Hepatocyte (in vitro differentiated cells): Measurements from ENCODE around the gene SLC1A1.

ENCODE experiments used
- EZH2 ChIP-seq: fragments of 200-600 bp; sonication (generic); IDR thresholded peaks from 2 replicates; pipeline ENCODE4 v1.6.1; 2016; ENCODE audit warnings: antibody characterized with exemption, mild to moderate bottlenecking, borderline replicate concordance
- EZH2phosphoT487 ChIP-seq: fragments of 200-600 bp; sonication (generic); IDR thresholded peaks from one replicate; pipeline ENCODE4 v1.6.1; 2018; ENCODE audit warnings: antibody characterized with exemption, mild to moderate bottlenecking, low read depth, moderate library complexity; ENCODE audit not compliant: unreplicated experiment, severe bottlenecking
- TF ChIP-seq, protein P1 (sequence below): fragments of 200-600 bp; sonication (generic); IDR thresholded peaks from 2 replicates; pipeline ENCODE4 v1.5.1; 2016; ENCODE audit warnings: antibody characterized with exemption, mild to moderate bottlenecking; ENCODE audit not compliant: poor library complexity

DNA sequence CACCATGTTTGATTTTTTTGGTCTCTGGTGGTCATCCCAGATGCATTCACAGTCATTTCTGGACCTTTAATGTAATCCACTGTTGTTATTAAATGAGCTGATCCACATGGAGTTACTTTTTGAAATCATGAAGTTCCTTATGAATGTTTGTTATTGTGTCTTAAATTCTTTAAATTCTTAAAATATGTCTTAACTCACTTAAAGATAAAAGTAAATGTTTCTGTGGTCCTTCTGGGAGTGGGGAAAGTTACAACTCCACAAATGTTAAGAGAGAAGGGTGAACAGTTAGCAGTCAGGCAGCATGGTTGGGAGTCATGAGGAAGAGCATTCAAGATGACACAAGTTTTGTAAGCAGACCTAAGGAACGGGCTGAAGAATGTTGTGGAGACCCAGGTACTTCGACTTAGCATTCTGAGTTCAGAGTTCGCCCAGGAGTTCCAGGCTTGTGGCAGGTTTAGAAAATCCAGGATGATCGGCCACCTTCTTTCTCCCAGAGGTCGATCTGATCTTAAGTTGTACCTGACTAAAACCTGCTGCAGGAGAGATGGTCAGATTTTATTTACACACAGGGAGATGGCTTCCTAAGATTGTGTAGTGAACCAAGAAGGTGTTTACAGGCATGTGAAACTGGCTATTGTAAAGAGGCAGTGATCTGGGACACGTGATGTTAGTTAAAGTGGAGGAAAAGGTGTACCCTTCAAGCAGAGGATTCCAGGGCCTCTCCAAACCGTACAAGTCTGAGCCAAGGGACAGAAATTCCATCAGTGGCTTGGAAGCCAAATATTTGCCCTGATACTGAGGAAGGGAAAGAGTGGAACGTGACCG, 17.2 kb downstream of the SLC1A1 start:
- TF ChIP-seq, protein P1, sequence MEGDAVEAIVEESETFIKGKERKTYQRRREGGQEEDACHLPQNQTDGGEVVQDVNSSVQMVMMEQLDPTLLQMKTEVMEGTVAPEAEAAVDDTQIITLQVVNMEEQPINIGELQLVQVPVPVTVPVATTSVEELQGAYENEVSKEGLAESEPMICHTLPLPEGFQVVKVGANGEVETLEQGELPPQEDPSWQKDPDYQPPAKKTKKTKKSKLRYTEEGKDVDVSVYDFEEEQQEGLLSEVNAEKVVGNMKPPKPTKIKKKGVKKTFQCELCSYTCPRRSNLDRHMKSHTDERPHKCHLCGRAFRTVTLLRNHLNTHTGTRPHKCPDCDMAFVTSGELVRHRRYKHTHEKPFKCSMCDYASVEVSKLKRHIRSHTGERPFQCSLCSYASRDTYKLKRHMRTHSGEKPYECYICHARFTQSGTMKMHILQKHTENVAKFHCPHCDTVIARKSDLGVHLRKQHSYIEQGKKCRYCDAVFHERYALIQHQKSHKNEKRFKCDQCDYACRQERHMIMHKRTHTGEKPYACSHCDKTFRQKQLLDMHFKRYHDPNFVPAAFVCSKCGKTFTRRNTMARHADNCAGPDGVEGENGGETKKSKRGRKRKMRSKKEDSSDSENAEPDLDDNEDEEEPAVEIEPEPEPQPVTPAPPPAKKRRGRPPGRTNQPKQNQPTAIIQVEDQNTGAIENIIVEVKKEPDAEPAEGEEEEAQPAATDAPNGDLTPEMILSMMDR: no peak
- TF ChIP-seq EZH2 (no peak), EZH2phosphoT487 (no peak)
